Measurements from ENCODE around the gene EXO1.

EXO1 gene

DNA sequence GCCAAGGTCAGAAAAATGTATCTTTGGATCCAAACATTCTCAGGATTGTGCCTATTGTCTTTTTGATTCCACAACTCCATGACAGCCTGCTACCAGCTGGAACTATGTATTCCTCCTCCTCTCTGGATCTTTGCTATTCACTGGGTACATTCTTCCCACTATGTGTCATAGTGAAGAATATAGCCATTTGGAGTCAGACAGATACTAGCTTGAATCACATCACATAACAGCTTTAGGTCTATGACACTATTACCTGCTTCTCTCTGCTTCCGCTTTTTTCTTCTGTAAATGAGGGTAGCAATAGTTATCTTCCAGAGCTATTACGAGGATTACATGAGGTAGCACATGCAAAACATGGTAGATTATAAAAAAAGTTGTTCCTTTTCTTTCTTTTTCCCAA lies 5.4 kb upstream of the EXO1 start:
- Histone ChIP-seq H3K36me3 (no peaks in the 10 kb centered on the region), H3K4me3 (ENCODE audit: low read depth, low read length) (no peak overlapping the region), H3K27ac (no peak overlapping the region), H3K9me3 (ENCODE audit: severe bottlenecking) (no peaks in the 10 kb centered on the region), H3K27me3 (ENCODE audit: insufficient read depth, low read depth, severe bottlenecking) (peaks cover 5% of the 10 kb centered on the region)
- DNase-seq = no peak
- TF ChIP-seq, protein P1, sequence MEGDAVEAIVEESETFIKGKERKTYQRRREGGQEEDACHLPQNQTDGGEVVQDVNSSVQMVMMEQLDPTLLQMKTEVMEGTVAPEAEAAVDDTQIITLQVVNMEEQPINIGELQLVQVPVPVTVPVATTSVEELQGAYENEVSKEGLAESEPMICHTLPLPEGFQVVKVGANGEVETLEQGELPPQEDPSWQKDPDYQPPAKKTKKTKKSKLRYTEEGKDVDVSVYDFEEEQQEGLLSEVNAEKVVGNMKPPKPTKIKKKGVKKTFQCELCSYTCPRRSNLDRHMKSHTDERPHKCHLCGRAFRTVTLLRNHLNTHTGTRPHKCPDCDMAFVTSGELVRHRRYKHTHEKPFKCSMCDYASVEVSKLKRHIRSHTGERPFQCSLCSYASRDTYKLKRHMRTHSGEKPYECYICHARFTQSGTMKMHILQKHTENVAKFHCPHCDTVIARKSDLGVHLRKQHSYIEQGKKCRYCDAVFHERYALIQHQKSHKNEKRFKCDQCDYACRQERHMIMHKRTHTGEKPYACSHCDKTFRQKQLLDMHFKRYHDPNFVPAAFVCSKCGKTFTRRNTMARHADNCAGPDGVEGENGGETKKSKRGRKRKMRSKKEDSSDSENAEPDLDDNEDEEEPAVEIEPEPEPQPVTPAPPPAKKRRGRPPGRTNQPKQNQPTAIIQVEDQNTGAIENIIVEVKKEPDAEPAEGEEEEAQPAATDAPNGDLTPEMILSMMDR (IDR thresholded peaks at IDR 0.05; ENCODE audit: low read depth, low read length) = no peak

GRCh38 chr1:241844593-241844992 lies 3.4 kb upstream of the EXO1 start:
- Histone ChIP-seq H3K27me3 (ENCODE audit: insufficient read depth, low read depth, severe bottlenecking) (peaks cover 5% of the 10 kb centered on the region), H3K4me3 (ENCODE audit: low read depth, low read length) (no peak overlapping the region), H3K36me3 (peaks cover 11% of the 10 kb centered on the region), H3K9me3 (ENCODE audit: severe bottlenecking) (no peaks in the 10 kb centered on the region), H3K27ac (no peak overlapping the region)
- no peak for DNase-seq
- TF ChIP-seq, protein P1 (IDR thresholded peaks at IDR 0.05; ENCODE audit: low read depth, low read length) = no peak

GRCh38 chr1:241846375-241846774 lies 1.6 kb upstream of the EXO1 start:
- DNase-seq = no peak
- H3K27me3 ChIP-seq (ENCODE audit: insufficient read depth, low read depth, severe bottlenecking) = no peaks in the 10 kb centered on the region
- H3K9me3 ChIP-seq (ENCODE audit: severe bottlenecking) = no peaks in the 10 kb centered on the region
- H3K4me3 ChIP-seq (ENCODE audit: low read depth, low read length) = no peak overlapping the region
- TF ChIP-seq, protein P1 (IDR thresholded peaks at IDR 0.05; ENCODE audit: low read depth, low read length) = no peak
- H3K36me3 ChIP-seq = peaks cover 25% of the 10 kb centered on the region
- no peak overlapping the region for H3K27ac ChIP-seq

- Histone ChIP-seq H3K4me3 (ENCODE audit: low read depth, low read length) (peak overlapping the region; percentile 93), H3K9me3 (ENCODE audit: severe bottlenecking) (no peaks in the 10 kb centered on the region)
- TF ChIP-seq, protein P1 (IDR thresholded peaks at IDR 0.05; ENCODE audit: low read depth, low read length) = no peak
These were observed 1.0 kb upstream of the EXO1 start for GRCh38 chr1:241846862-241847539.

GRCh38 chr1:241847540-241847795 lies 536 bp upstream of the EXO1 start:
- H3K27ac ChIP-seq = peak overlapping the region; percentile 96; the same call in 1 of the 2 replicates
- peak overlapping the region; percentile 93 for H3K4me3 ChIP-seq (ENCODE audit: low read depth, low read length)
- H3K9me3 ChIP-seq (ENCODE audit: severe bottlenecking) = no peaks in the 10 kb centered on the region
- DNase-seq = no peak
- H3K27me3 ChIP-seq (ENCODE audit: insufficient read depth, low read depth, severe bottlenecking) = no peaks in the 10 kb centered on the region
- TF ChIP-seq, protein P1 (IDR thresholded peaks at IDR 0.05; ENCODE audit: low read depth, low read length) = no peak
- peaks cover 36% of the 10 kb centered on the region for H3K36me3 ChIP-seq

More at GRCh38 chr1:241846862-241847539, 1.0 kb upstream of the EXO1 start:
- H3K27ac ChIP-seq = no peak overlapping the region
- H3K36me3 ChIP-seq = peaks cover 32% of the 10 kb centered on the region
- no peaks in the 10 kb centered on the region for H3K27me3 ChIP-seq (ENCODE audit: insufficient read depth, low read depth, severe bottlenecking)
- no peak for DNase-seq

Measured in WERI-Rb-1 (cell line).